Renal pelvis (tissue), 4 donors: ENCODE measurements around the gene IL15RA. TPM values are rescaled to one million over a fixed set of nuclear protein-coding genes. Genes with fewer than 3 reads are reported as not detected.
"Not testable (repeated sequence)": the region's sequence is repeated elsewhere in the genome, so short reads cannot be mapped to it uniquely, and the experiment has no call there.

Experiments
- DNase-seq: peaks from one replicate; pipeline ENCODE4 v3.0.0-alpha.2; 2013
- polyA plus RNA-seq, 3 donors: library from polyadenylated mRNA; unstranded; fragments of 120-200 nt; gene quantifications; one replicate each; pipeline ENCODE4 v1.2.1, GENCODE V29; 2013; ENCODE audit not compliant: insufficient read length in 3 of 3

The IL15RA gene
- polyA plus RNA-seq, 3 donors = 1.8 to 2.2 (median 1.9) TPM

- no peak for DNase-seq
Observed at GRCh38 chr10:5951721-5952407, 25.5 kb downstream of the IL15RA start.

GRCh38 chr10:5951167-5951711 is 26.1 kb downstream of the IL15RA start:
- no peak for DNase-seq

GRCh38 chr10:5949009-5949759 is 28.2 kb downstream of the IL15RA start:
- DNase-seq = no peak

- no peak for DNase-seq
Observed at GRCh38 chr10:5948208-5948585, 29.1 kb downstream of the IL15RA start.

- DNase-seq = no peak
Observed at GRCh38 chr10:5947471-5948207, 29.7 kb downstream of the IL15RA start.

- no peak for DNase-seq
Observed at GRCh38 chr10:5946786-5947185, 30.6 kb downstream of the IL15RA start.

GRCh38 chr10:5946419-5946775 is 30.9 kb downstream of the IL15RA start:
- DNase-seq = not testable (repeated sequence)

- DNase-seq = no peak
Observed at GRCh38 chr10:5945561-5946418, 31.6 kb downstream of the IL15RA start.

- DNase-seq = no peak
Observed at GRCh38 chr10:5945190-5945509, 32.2 kb downstream of the IL15RA start.

GRCh38 chr10:5944389-5945189 is 32.8 kb downstream of the IL15RA start:
- peak; percentile 89 for DNase-seq

GRCh38 chr10:5943536-5943935 is 33.8 kb downstream of the IL15RA start:
- no peak for DNase-seq

GRCh38 chr10:5942474-5942873 is 34.9 kb downstream of the IL15RA start:
- no peak for DNase-seq

GRCh38 chr10:5942001-5942400 is 35.3 kb downstream of the IL15RA start:
- DNase-seq = no peak

- DNase-seq = no peak
Observed at GRCh38 chr10:5941579-5941978, 35.8 kb downstream of the IL15RA start.

GRCh38 chr10:5940807-5941218 is 36.5 kb downstream of the IL15RA start:
- no peak for DNase-seq

GRCh38 chr10:5938291-5938690 is 39.1 kb downstream of the IL15RA start:
- no peak for DNase-seq

- no peak for DNase-seq
Observed at GRCh38 chr10:5937016-5937415, 40.3 kb downstream of the IL15RA start.

GRCh38 chr10:5935628-5936027 is 41.7 kb downstream of the IL15RA start:
- DNase-seq = no peak

- DNase-seq = no peak
Observed at GRCh38 chr10:5933909-5934546, 43.3 kb downstream of the IL15RA start.

- no peak for DNase-seq
Observed at GRCh38 chr10:5932345-5932744, 45.0 kb downstream of the IL15RA start.
